ENCODE data around the gene PAGR1.
"Not testable (repeated sequence)": the region's sequence is repeated elsewhere in the genome, so short reads cannot be mapped to it uniquely, and the experiment has no call there.

Gene PAGR1

GRCh38 chr16:29858149-29858849 is 42.3 kb downstream of the PAGR1 start:
- H3K4me3 ChIP-seq (ENCODE audit: low read length in 2 of 2), result no peak overlapping the region
- peaks cover 17% of the 10 kb centered on the region for H3K4me1 ChIP-seq (ENCODE audit: control insufficient read depth, insufficient read depth, low read length)
- peaks cover 13 to 22% of the 10 kb centered on the region in 2 donors for H3K36me3 ChIP-seq (ENCODE audit: control insufficient read depth in 2 of 2, insufficient read depth in 2 of 2, low read length in 2 of 2)
- no peaks in the 10 kb centered on the region for H3K9me3 ChIP-seq (ENCODE audit: control insufficient read depth in 2 of 2, low read length in 2 of 2)
- no peak overlapping the region for H3K9ac ChIP-seq (ENCODE audit: low read length in 2 of 2)
- H3K27me3 ChIP-seq (ENCODE audit: control insufficient read depth in 1 of 2, insufficient read depth in 2 of 2, low read length in 2 of 2), result no peaks in the 10 kb centered on the region
- no peak overlapping the region for H3K27ac ChIP-seq (ENCODE audit: low read length)

- no peak overlapping the region for H3K27ac ChIP-seq (ENCODE audit: low read length)
These were observed 43.0 kb downstream of the PAGR1 start for GRCh38 chr16:29858974-29859373.

GRCh38 chr16:29860218-29860617 is 44.3 kb downstream of the PAGR1 start:
- H3K36me3 ChIP-seq (ENCODE audit: control insufficient read depth in 2 of 2, insufficient read depth in 2 of 2, low read length in 2 of 2), result peaks cover 13 to 22% of the 10 kb centered on the region in 2 donors
- H3K27ac ChIP-seq (ENCODE audit: low read length), result no peak overlapping the region
- H3K9ac ChIP-seq (ENCODE audit: low read length in 2 of 2), result no peak overlapping the region
- H3K4me3 ChIP-seq (ENCODE audit: low read length in 2 of 2), result no peak overlapping the region
- peaks cover 21% of the 10 kb centered on the region for H3K4me1 ChIP-seq (ENCODE audit: control insufficient read depth, insufficient read depth, low read length)
- no peaks in the 10 kb centered on the region for H3K9me3 ChIP-seq (ENCODE audit: control insufficient read depth in 2 of 2, low read length in 2 of 2)
- no peaks in the 10 kb centered on the region for H3K27me3 ChIP-seq (ENCODE audit: control insufficient read depth in 1 of 2, insufficient read depth in 2 of 2, low read length in 2 of 2)

More at GRCh38 chr16:29858974-29859373, 43.0 kb downstream of the PAGR1 start:
- Histone ChIP-seq H3K4me3 (ENCODE audit: low read length in 2 of 2) (no peak overlapping the region), H3K4me1 (ENCODE audit: control insufficient read depth, insufficient read depth, low read length) (peaks cover 21% of the 10 kb centered on the region), H3K36me3 (ENCODE audit: control insufficient read depth in 2 of 2, insufficient read depth in 2 of 2, low read length in 2 of 2) (peaks cover 13 to 22% of the 10 kb centered on the region in 2 donors), H3K9me3 (ENCODE audit: control insufficient read depth in 2 of 2, low read length in 2 of 2) (no peaks in the 10 kb centered on the region), H3K9ac (ENCODE audit: low read length in 2 of 2) (no peak overlapping the region), H3K27me3 (ENCODE audit: control insufficient read depth in 1 of 2, insufficient read depth in 2 of 2, low read length in 2 of 2) (no peaks in the 10 kb centered on the region)

DNA sequence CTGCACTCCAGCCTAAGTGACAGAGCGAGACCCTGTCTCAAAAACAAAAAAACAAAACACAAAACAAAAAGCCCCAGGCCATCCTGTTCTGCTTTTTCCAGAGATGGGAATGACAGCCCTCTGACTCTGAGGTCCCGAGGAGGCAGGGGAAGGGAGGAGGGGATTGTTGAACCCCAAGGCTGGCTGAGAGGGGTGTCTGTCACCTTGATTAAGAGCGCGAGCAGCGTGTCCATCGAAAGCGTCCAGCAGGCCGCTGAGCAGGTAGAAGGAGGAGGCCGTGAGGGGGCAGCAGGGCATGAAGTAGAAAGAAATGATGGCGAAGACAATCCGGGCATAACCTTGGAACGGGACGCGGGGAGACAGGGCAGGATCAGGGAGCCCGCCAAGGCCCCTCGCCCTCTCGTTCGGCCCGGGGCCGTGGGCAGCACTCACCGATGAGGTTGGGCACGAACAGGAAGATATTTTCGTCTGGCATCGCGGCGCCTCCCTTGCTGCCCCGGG is 46.5 kb downstream of the PAGR1 start:
- H3K27ac ChIP-seq (ENCODE audit: low read length), result peak overlapping the region; percentile 93

GRCh38 chr16:29862884-29863668 is 47.1 kb downstream of the PAGR1 start, which contains the start of gene CDIPT:
Gene CDIPT (minus strand): TSS chr16:29863226. CDS start chr16:29862857, 369 bp downstream.
- H3K27ac ChIP-seq (ENCODE audit: low read length), result peak within 1 kb of the TSS; percentile 93
- peaks cover 13 to 22% of the 10 kb centered on the region in 2 donors for H3K36me3 ChIP-seq (ENCODE audit: control insufficient read depth in 2 of 2, insufficient read depth in 2 of 2, low read length in 2 of 2)
- peak within 1 kb of the TSS; percentile 88 to 95 for H3K9ac ChIP-seq (ENCODE audit: low read length in 2 of 2)
- H3K27me3 ChIP-seq (ENCODE audit: control insufficient read depth in 1 of 2, insufficient read depth in 2 of 2, low read length in 2 of 2), result no peaks in the 10 kb centered on the region
- no peaks in the 10 kb centered on the region for H3K9me3 ChIP-seq (ENCODE audit: control insufficient read depth in 2 of 2, low read length in 2 of 2)
- H3K4me1 ChIP-seq (ENCODE audit: control insufficient read depth, insufficient read depth, low read length), result peaks cover 17% of the 10 kb centered on the region
- H3K4me3 ChIP-seq (ENCODE audit: low read length in 2 of 2), result peak within 1 kb of the TSS; percentile 87 to 89

More for the DNA sequence above, 46.5 kb downstream of the PAGR1 start:
- Histone ChIP-seq H3K9me3 (ENCODE audit: control insufficient read depth in 2 of 2, low read length in 2 of 2) (no peaks in the 10 kb centered on the region), H3K4me1 (ENCODE audit: control insufficient read depth, insufficient read depth, low read length) (peaks cover 19% of the 10 kb centered on the region), H3K9ac (ENCODE audit: low read length in 2 of 2) (peak overlapping the region; percentile 88 to 95), H3K36me3 (ENCODE audit: control insufficient read depth in 2 of 2, insufficient read depth in 2 of 2, low read length in 2 of 2) (peaks cover 13 to 22% of the 10 kb centered on the region in 2 donors), H3K4me3 (ENCODE audit: low read length in 2 of 2) (peak overlapping the region; percentile 87 to 89), H3K27me3 (ENCODE audit: control insufficient read depth in 1 of 2, insufficient read depth in 2 of 2, low read length in 2 of 2) (no peaks in the 10 kb centered on the region)

- peak overlapping the region; percentile 93 for H3K27ac ChIP-seq (ENCODE audit: low read length)
- H3K27me3 ChIP-seq (ENCODE audit: control insufficient read depth in 1 of 2, insufficient read depth in 2 of 2, low read length in 2 of 2), result no peaks in the 10 kb centered on the region
- H3K9me3 ChIP-seq (ENCODE audit: control insufficient read depth in 2 of 2, low read length in 2 of 2), result no peaks in the 10 kb centered on the region
- peaks cover 17% of the 10 kb centered on the region for H3K4me1 ChIP-seq (ENCODE audit: control insufficient read depth, insufficient read depth, low read length)
- peaks cover 9 to 19% of the 10 kb centered on the region in 2 donors for H3K36me3 ChIP-seq (ENCODE audit: control insufficient read depth in 2 of 2, insufficient read depth in 2 of 2, low read length in 2 of 2)
- peak overlapping the region; percentile 56 to 89 for H3K4me3 ChIP-seq (ENCODE audit: low read length in 2 of 2)
- H3K9ac ChIP-seq (ENCODE audit: low read length in 2 of 2), result no peak overlapping the region
These were observed 47.7 kb downstream of the PAGR1 start for GRCh38 chr16:29863669-29863984.

DNA sequence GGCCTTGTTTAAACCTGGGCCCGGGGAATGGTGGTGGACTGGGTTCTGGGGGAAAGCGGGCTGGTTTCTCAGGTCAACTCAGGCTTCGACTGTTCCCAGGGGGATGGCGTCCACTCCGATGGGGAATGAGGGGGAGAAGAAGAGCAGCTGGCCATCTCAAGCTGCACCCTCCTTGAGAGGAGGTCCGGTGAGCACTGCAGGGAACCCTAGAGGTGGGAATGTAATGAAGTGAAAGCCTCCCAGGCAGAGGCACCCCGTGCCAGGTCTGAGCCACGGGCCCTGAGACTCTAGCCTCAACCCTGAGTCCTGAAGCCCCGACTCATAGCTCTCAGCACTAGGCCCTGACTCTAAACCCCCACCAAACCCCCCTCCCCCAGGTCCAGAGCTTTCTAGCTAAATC is 48.3 kb downstream of the PAGR1 start:
- Histone ChIP-seq H3K27me3 (ENCODE audit: control insufficient read depth in 1 of 2, insufficient read depth in 2 of 2, low read length in 2 of 2) (no peaks in the 10 kb centered on the region), H3K9ac (ENCODE audit: low read length in 2 of 2) (no peak overlapping the region), H3K27ac (ENCODE audit: low read length) (no peak overlapping the region), H3K4me3 (ENCODE audit: low read length in 2 of 2) (no peak overlapping the region), H3K4me1 (ENCODE audit: control insufficient read depth, insufficient read depth, low read length) (peaks cover 17% of the 10 kb centered on the region), H3K9me3 (ENCODE audit: control insufficient read depth in 2 of 2, low read length in 2 of 2) (no peaks in the 10 kb centered on the region), H3K36me3 (ENCODE audit: control insufficient read depth in 2 of 2, insufficient read depth in 2 of 2, low read length in 2 of 2) (peaks cover 9 to 15% of the 10 kb centered on the region in 2 donors)

DNA sequence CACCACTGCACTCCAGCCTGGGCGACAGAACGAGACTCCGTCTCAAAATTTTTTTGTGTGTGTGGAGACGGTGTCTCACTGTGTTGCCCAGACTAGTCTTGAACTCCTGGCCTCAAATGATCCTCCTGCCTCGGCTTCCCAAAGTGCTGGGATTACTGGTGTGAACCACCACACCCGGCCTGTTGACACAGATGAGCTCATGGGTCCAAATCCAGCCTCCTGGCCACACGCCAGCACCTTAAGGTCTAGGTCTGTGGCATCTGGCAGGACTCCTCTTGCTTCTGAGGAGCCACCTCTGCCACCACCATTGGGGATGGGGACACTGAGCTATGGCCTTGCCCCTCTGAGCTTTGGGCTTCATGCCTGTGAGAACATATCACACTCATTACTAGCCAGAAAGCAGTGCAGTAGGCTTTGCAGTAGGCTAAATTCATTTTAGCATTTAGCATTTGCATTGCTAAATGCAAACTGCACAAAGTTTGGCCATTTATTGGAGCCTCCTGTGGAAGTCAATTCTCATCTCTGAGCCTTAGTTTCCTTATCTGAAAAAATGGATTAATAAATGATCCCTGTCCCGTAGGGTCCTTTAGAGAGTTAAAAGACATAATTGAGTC is 52.6 kb downstream of the PAGR1 start:
- H3K4me3 ChIP-seq (ENCODE audit: low read length in 2 of 2), result no peak overlapping the region
- no peaks in the 10 kb centered on the region for H3K36me3 ChIP-seq (ENCODE audit: control insufficient read depth in 2 of 2, insufficient read depth in 2 of 2, low read length in 2 of 2)
- H3K27ac ChIP-seq (ENCODE audit: low read length), result no peak overlapping the region
- H3K4me1 ChIP-seq (ENCODE audit: control insufficient read depth, insufficient read depth, low read length), result peaks cover 3% of the 10 kb centered on the region
- no peaks in the 10 kb centered on the region for H3K27me3 ChIP-seq (ENCODE audit: control insufficient read depth in 1 of 2, insufficient read depth in 2 of 2, low read length in 2 of 2)
- H3K9ac ChIP-seq (ENCODE audit: low read length in 2 of 2), result no peak overlapping the region
- no peaks in the 10 kb centered on the region for H3K9me3 ChIP-seq (ENCODE audit: control insufficient read depth in 2 of 2, low read length in 2 of 2)

- not testable (repeated sequence) for H3K36me3 ChIP-seq (ENCODE audit: control insufficient read depth in 2 of 2, insufficient read depth in 2 of 2, low read length in 2 of 2); H3K9ac ChIP-seq (ENCODE audit: low read length in 2 of 2); H3K27ac ChIP-seq (ENCODE audit: low read length); H3K4me1 ChIP-seq (ENCODE audit: control insufficient read depth, insufficient read depth, low read length); H3K27me3 ChIP-seq (ENCODE audit: control insufficient read depth in 1 of 2, insufficient read depth in 2 of 2, low read length in 2 of 2); H3K9me3 ChIP-seq (ENCODE audit: control insufficient read depth in 2 of 2, low read length in 2 of 2); H3K4me3 ChIP-seq (ENCODE audit: low read length in 2 of 2)
These were observed 53.1 kb downstream of the PAGR1 start for GRCh38 chr16:29869067-29869466.

Data from stomach smooth muscle (tissue), 2 donors.